K562 (cell line): ENCODE measurements around the gene SPEG. TPM values are rescaled to one million over a fixed set of nuclear protein-coding genes. Genes with fewer than 3 reads are reported as not detected.
A peak's percentile ranks its signal among the peaks of the same experiment; 100 is the strongest.

Experiments
- CC2D1A ChIP-seq: fragments of 450-650 bp; IDR thresholded peaks from 2 replicates; pipeline ENCODE4 v1.6.1; 2017; ENCODE audit warnings: mild to moderate bottlenecking
- CHAMP1 ChIP-seq: fragments of 450-650 bp; IDR thresholded peaks from 2 replicates; pipeline ENCODE4 v1.6.1; 2016; ENCODE audit warnings: mild to moderate bottlenecking
- FIP1L1 ChIP-seq: fragments of 200-400 bp; formaldehyde crosslinking; IDR thresholded peaks from 2 replicates; pipeline ENCODE4 v1.6.1; 2018; ENCODE audit warnings: mild to moderate bottlenecking, low read depth, low read length; ENCODE audit not compliant: poor library complexity, severe bottlenecking
- ILK ChIP-seq: fragments of 450-650 bp; IDR thresholded peaks from 2 replicates; pipeline ENCODE4 v1.6.1; 2016; ENCODE audit warnings: missing genetic modification characterization, low read depth, mild to moderate bottlenecking, missing compliant biosample characterization, moderate library complexity, borderline replicate concordance
- MBD1 ChIP-seq: fragments of 250-450 bp; sonication (Bioruptor Pico); IDR thresholded peaks from 2 replicates; pipeline ENCODE4 v1.8.0; 2022; ENCODE audit warnings: inconsistent platforms
- MCM3 ChIP-seq: fragments of 450-650 bp; IDR thresholded peaks from 2 replicates; pipeline ENCODE4 v1.6.1; 2016
- NFIC ChIP-seq: fragments of 450-650 bp; IDR thresholded peaks from 2 replicates; pipeline ENCODE4 v1.6.1; 2017; ENCODE audit warnings: mild to moderate bottlenecking, inconsistent platforms
- PCBP1 ChIP-seq: fragments of 200-400 bp; formaldehyde crosslinking; IDR thresholded peaks from 2 replicates; pipeline ENCODE4 v1.6.1; 2018; ENCODE audit warnings: mild to moderate bottlenecking, low read depth, low read length; ENCODE audit not compliant: poor library complexity, severe bottlenecking
- RAD51 ChIP-seq: fragments of 450-650 bp; IDR thresholded peaks from 2 replicates; pipeline ENCODE4 v1.7.1; 2016; ENCODE audit warnings: low read depth, mild to moderate bottlenecking, borderline replicate concordance
- RCOR1 ChIP-seq, 2 experiments: IDR thresholded peaks; 2 replicates each; pipeline ENCODE4 v1.6.1; 2012; ENCODE audit warnings: low read depth in 2 of 2, low read length in 2 of 2, borderline replicate concordance in 1 of 2, improper control_type of control experiment in 1 of 2
- XRCC3 ChIP-seq: fragments of 450-650 bp; IDR thresholded peaks from 2 replicates; pipeline ENCODE4 v1.6.1; 2017; ENCODE audit warnings: mild to moderate bottlenecking, moderate library complexity
- ZBTB40 ChIP-seq, 2 experiments: fragments of 450-650 bp in 1 of 2; sonication (generic) in 1 of 2; formaldehyde crosslinking in 1 of 2; IDR thresholded peaks; 2 replicates each; pipeline versions ENCODE4 v1.7.1 to v1.9.0; 2016 to 2022; ENCODE audit warnings: inconsistent platforms in 1 of 2, mild to moderate bottlenecking in 1 of 2, missing genetic modification reagents in 1 of 2
- ZFX ChIP-seq: sonication (generic); formaldehyde crosslinking; IDR thresholded peaks from 2 replicates; pipeline ENCODE4 v1.8.0; 2022; ENCODE audit warnings: mild to moderate bottlenecking, missing genetic modification reagents, moderate library complexity
- ZNF347 ChIP-seq: fragments of 450-650 bp; formaldehyde crosslinking; IDR thresholded peaks from 2 replicates; pipeline ENCODE4 v1.4.0; 2020; ENCODE audit warnings: low read depth, mild to moderate bottlenecking, moderate library complexity
- polyA plus RNA-seq, 8 experiments: library from polyadenylated mRNA; depleted of rRNA in 4 of 8; stranded (reverse) in 5 of 8; unstranded in 3 of 8; fragments of >200 nt; fragmentation: Nextera tagmentation in 2 of 8; fragmentation: Illumina TruSeq in 1 of 8; extraction: Ambion mirVana in 2 of 8; extraction: Trizol in 1 of 8; gene quantifications; 2 replicates each; pipeline versions ENCODE4 v1.2.1 to v1.2.3, GENCODE V29; 2011 to 2014; ENCODE audit warnings: inconsistent platforms in 1 of 8, missing spikeins in 1 of 8
- total RNA-seq, 7 experiments: library from RNA; depleted of rRNA in 6 of 7; stranded (reverse); fragments of >200 nt in 6 of 7; fragmentation: Illumina TruSeq in 2 of 7; extraction: Trizol in 2 of 7; gene quantifications; 2 replicates each; pipeline versions ENCODE4 v1.2.1 to v1.2.3, GENCODE V29; 2011 to 2021; ENCODE audit warnings: low replicate concordance in 1 of 7

The SPEG gene
- total and polyA plus RNA-seq, 9 of the 15 experiments (the other 6 are each of a cell fraction or from before 2014, with no cell fraction given) = 0.49 to 8.7 (median 3.0) TPM

GRCh38 chr2:219495531-219496122, 61.0 kb downstream of the SPEG start (continued):
- TF ChIP-seq CHAMP1 = no peak
- no peak for TF ChIP-seq PCBP1
- TF ChIP-seq MCM3 = no peak
- TF ChIP-seq ZNF347 (CRISPR knock-in tag) = no peak
- TF ChIP-seq NFIC = no peak
- no peak for TF ChIP-seq ZFX (CRISPR knock-in tag)
- TF ChIP-seq ILK (tag) = no peak
- no peak for TF ChIP-seq CC2D1A
- TF ChIP-seq RAD51 = peak; percentile 84
- TF ChIP-seq FIP1L1 = no peak
- TF ChIP-seq XRCC3 = no peak
- TF ChIP-seq ZBTB40 (IDR thresholded peaks at IDR 0.05) = no peak
- TF ChIP-seq ZBTB40 (CRISPR knock-in tag; IDR thresholded peaks at IDR 0.05) = no peak
- TF ChIP-seq RCOR1 (IDR thresholded peaks at IDR 0.05; ENCODE audit: borderline replicate concordance in 1 of 2, low read depth in 2 of 2, low read length in 2 of 2) = 0 out of 4 replicates have a peak, but pooled peaks of 1 of the 2 experiments have one; percentile 28
- no peak for TF ChIP-seq MBD1 (CRISPR knock-in tag)
